HepG2 (cell line): ENCODE data around the gene ACSS1. TPM values are rescaled to one million over a fixed set of nuclear protein-coding genes. Genes with fewer than 3 reads are reported as not detected.

Experiments used
- HNF4A ChIP-seq: sonication (generic); formaldehyde crosslinking; IDR thresholded peaks from 2 replicates; pipeline ENCODE4 v1.4.0; 2020; ENCODE audit warnings: missing genetic modification reagents
- NR0B2 ChIP-seq: sonication (generic); formaldehyde crosslinking; IDR thresholded peaks from 2 replicates; pipeline ENCODE4 v1.4.0; 2020; ENCODE audit warnings: mild to moderate bottlenecking, missing genetic modification reagents
- PHF8 ChIP-seq: sonication (generic); formaldehyde crosslinking; IDR thresholded peaks from 2 replicates; pipeline ENCODE4 v1.5.0; 2020; ENCODE audit warnings: missing genetic modification reagents
- SMAD3 ChIP-seq: sonication (generic); formaldehyde crosslinking; IDR thresholded peaks from 2 replicates; pipeline ENCODE4 v1.4.0; 2020; ENCODE audit warnings: missing genetic modification reagents
- ZFY ChIP-seq: sonication (generic); formaldehyde crosslinking; IDR thresholded peaks from 2 replicates; pipeline ENCODE4 v1.4.0; 2020; ENCODE audit warnings: missing genetic modification reagents
- ZNF160 ChIP-seq: sonication (generic); formaldehyde crosslinking; IDR thresholded peaks from 2 replicates; pipeline ENCODE4 v1.8.0; 2022; ENCODE audit warnings: mild to moderate bottlenecking, inconsistent platforms, missing genetic modification reagents
- ZNF44 ChIP-seq: sonication (generic); formaldehyde crosslinking; IDR thresholded peaks from 2 replicates; pipeline ENCODE4 v1.5.1; 2020; ENCODE audit warnings: mild to moderate bottlenecking, missing genetic modification reagents
- ZNF552 ChIP-seq: sonication (generic); formaldehyde crosslinking; IDR thresholded peaks from 2 replicates; pipeline ENCODE4 v1.9.0; 2022; ENCODE audit warnings: missing genetic modification reagents, mild to moderate bottlenecking, borderline replicate concordance
- ZNF660 ChIP-seq: sonication (generic); formaldehyde crosslinking; IDR thresholded peaks from 2 replicates; pipeline ENCODE4 v1.5.1; 2020; ENCODE audit warnings: mild to moderate bottlenecking, low read depth, missing genetic modification reagents, borderline replicate concordance
- ZNF737 ChIP-seq: sonication (generic); formaldehyde crosslinking; IDR thresholded peaks from 2 replicates; pipeline ENCODE4 v1.5.0; 2020; ENCODE audit warnings: missing genetic modification reagents, mild to moderate bottlenecking, borderline replicate concordance
- ZNF800 ChIP-seq: sonication (generic); formaldehyde crosslinking; IDR thresholded peaks from 2 replicates; pipeline ENCODE4 v1.4.0; 2020; ENCODE audit warnings: missing genetic modification reagents
- ZSCAN25 ChIP-seq: sonication (generic); formaldehyde crosslinking; IDR thresholded peaks from 2 replicates; pipeline ENCODE4 v1.8.0; 2022; ENCODE audit warnings: mild to moderate bottlenecking, missing genetic modification reagents
- ZSCAN29 ChIP-seq: sonication (generic); formaldehyde crosslinking; conservative IDR thresholded peaks from 2 replicates; pipeline ENCODE4 v1.4.0; 2020; ENCODE audit warnings: mild to moderate bottlenecking, missing genetic modification reagents
- ZZZ3 ChIP-seq: sonication (generic); formaldehyde crosslinking; IDR thresholded peaks from 2 replicates; pipeline ENCODE4 v1.4.0; 2020; ENCODE audit warnings: missing genetic modification reagents, mild to moderate bottlenecking, borderline replicate concordance
- polyA plus RNA-seq, 8 experiments: library from polyadenylated mRNA; depleted of rRNA in 3 of 8; stranded (reverse) in 7 of 8; unstranded in 1 of 8; fragments of >200 nt; fragmentation: Illumina TruSeq in 4 of 8; extraction: Trizol in 4 of 8; gene quantifications; 2 replicates each; pipeline versions ENCODE4 v1.2.1 to v1.2.3, GENCODE V29; 2011 to 2016; ENCODE audit warnings: low read depth in 4 of 8, missing spikeins in 1 of 8, mixed read lengths in 1 of 8; ENCODE audit not compliant: insufficient read depth in 1 of 8
- total RNA-seq, 5 experiments: library from RNA; depleted of rRNA; stranded (reverse); fragments of >200 nt; fragmentation: Illumina TruSeq; extraction: Trizol; gene quantifications; 2 replicates each; pipeline ENCODE4 v1.2.3, GENCODE V29; 2016; ENCODE audit warnings: low read depth in 1 of 5
- TF ChIP-seq, protein P1 (sequence below): sonication (generic); formaldehyde crosslinking; IDR thresholded peaks from 2 replicates; pipeline ENCODE4 v1.8.1; 2022; ENCODE audit warnings: low read depth, mild to moderate bottlenecking, missing genetic modification reagents
- TF ChIP-seq, protein P2 (sequence below): IDR thresholded peaks from 2 replicates; pipeline ENCODE4 v1.6.1; 2016; ENCODE audit warnings: missing genetic modification reagents, missing compliant biosample characterization
- TF ChIP-seq, protein P3 (sequence below): sonication (generic); formaldehyde crosslinking; IDR thresholded peaks from 2 replicates; pipeline ENCODE4 v1.4.0; 2020; ENCODE audit warnings: missing genetic modification reagents, borderline replicate concordance
- TF ChIP-seq, protein P4 (sequence below): sonication (generic); formaldehyde crosslinking; IDR thresholded peaks from 2 replicates; pipeline ENCODE4 v1.5.1; 2020; ENCODE audit warnings: missing genetic modification reagents, mild to moderate bottlenecking, borderline replicate concordance

ACSS1 gene
- total and polyA plus RNA-seq, 2 of the 13 experiments (the other 11 are each of a cell fraction or from before 2014, with no cell fraction given) = 15.2 to 41.6 TPM

DNA sequence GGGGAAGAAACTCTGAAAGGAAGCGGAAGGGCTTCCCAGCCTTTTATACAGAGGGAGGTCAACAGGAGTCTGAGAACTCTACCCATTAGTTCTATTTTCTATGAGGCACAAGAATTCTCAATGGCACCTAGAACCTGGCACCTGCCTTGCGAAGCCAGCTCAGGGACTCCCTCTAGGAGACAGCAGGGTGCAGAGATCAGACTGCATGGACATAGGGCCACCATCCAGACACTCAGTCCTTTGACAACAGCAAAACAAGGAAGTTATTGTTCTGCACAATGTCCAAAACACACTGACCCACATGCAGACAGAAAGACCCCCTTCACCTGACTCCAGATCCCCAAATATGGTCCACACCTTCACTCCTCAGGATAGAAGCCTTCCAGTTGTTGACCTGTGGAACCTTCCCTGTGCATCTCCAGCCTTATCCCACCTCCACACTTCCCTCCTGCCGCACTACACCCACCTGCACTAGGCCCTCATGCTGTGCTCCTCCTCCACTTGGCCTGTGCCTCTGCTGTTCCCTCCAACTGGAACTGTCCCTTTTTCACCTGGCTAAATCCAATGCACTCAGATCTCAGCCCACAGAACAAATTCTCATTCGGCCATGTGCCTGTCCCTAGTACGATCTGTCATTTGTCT lies 27.8 kb downstream of the ACSS1 start (continued):
- TF ChIP-seq, protein P1, sequence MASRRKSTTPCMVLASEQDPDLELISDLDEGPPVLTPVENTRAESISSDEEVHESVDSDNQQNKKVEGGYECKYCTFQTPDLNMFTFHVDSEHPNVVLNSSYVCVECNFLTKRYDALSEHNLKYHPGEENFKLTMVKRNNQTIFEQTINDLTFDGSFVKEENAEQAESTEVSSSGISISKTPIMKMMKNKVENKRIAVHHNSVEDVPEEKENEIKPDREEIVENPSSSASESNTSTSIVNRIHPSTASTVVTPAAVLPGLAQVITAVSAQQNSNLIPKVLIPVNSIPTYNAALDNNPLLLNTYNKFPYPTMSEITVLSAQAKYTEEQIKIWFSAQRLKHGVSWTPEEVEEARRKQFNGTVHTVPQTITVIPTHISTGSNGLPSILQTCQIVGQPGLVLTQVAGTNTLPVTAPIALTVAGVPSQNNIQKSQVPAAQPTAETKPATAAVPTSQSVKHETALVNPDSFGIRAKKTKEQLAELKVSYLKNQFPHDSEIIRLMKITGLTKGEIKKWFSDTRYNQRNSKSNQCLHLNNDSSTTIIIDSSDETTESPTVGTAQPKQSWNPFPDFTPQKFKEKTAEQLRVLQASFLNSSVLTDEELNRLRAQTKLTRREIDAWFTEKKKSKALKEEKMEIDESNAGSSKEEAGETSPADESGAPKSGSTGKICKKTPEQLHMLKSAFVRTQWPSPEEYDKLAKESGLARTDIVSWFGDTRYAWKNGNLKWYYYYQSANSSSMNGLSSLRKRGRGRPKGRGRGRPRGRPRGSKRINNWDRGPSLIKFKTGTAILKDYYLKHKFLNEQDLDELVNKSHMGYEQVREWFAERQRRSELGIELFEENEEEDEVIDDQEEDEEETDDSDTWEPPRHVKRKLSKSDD (CRISPR knock-in tag) = no peak
- TF ChIP-seq ZNF160 (CRISPR knock-in tag) = no peak
- TF ChIP-seq ZNF660 = no peak
- no peak for TF ChIP-seq ZZZ3 (CRISPR knock-in tag)
- TF ChIP-seq ZNF44 (CRISPR knock-in tag) = no peak
- TF ChIP-seq ZSCAN29 (CRISPR knock-in tag) = no peak; the same call in 1 of the 2 replicates
- TF ChIP-seq ZSCAN25 = no peak
- TF ChIP-seq, protein P2, sequence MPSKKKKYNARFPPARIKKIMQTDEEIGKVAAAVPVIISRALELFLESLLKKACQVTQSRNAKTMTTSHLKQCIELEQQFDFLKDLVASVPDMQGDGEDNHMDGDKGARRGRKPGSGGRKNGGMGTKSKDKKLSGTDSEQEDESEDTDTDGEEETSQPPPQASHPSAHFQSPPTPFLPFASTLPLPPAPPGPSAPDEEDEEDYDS (CRISPR knock-in tag) = no peak
- TF ChIP-seq, protein P3, sequence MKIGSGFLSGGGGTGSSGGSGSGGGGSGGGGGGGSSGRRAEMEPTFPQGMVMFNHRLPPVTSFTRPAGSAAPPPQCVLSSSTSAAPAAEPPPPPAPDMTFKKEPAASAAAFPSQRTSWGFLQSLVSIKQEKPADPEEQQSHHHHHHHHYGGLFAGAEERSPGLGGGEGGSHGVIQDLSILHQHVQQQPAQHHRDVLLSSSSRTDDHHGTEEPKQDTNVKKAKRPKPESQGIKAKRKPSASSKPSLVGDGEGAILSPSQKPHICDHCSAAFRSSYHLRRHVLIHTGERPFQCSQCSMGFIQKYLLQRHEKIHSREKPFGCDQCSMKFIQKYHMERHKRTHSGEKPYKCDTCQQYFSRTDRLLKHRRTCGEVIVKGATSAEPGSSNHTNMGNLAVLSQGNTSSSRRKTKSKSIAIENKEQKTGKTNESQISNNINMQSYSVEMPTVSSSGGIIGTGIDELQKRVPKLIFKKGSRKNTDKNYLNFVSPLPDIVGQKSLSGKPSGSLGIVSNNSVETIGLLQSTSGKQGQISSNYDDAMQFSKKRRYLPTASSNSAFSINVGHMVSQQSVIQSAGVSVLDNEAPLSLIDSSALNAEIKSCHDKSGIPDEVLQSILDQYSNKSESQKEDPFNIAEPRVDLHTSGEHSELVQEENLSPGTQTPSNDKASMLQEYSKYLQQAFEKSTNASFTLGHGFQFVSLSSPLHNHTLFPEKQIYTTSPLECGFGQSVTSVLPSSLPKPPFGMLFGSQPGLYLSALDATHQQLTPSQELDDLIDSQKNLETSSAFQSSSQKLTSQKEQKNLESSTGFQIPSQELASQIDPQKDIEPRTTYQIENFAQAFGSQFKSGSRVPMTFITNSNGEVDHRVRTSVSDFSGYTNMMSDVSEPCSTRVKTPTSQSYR = 0 out of 2 replicates have a peak, but pooled peaks have one; percentile 23
- TF ChIP-seq, protein P4, sequence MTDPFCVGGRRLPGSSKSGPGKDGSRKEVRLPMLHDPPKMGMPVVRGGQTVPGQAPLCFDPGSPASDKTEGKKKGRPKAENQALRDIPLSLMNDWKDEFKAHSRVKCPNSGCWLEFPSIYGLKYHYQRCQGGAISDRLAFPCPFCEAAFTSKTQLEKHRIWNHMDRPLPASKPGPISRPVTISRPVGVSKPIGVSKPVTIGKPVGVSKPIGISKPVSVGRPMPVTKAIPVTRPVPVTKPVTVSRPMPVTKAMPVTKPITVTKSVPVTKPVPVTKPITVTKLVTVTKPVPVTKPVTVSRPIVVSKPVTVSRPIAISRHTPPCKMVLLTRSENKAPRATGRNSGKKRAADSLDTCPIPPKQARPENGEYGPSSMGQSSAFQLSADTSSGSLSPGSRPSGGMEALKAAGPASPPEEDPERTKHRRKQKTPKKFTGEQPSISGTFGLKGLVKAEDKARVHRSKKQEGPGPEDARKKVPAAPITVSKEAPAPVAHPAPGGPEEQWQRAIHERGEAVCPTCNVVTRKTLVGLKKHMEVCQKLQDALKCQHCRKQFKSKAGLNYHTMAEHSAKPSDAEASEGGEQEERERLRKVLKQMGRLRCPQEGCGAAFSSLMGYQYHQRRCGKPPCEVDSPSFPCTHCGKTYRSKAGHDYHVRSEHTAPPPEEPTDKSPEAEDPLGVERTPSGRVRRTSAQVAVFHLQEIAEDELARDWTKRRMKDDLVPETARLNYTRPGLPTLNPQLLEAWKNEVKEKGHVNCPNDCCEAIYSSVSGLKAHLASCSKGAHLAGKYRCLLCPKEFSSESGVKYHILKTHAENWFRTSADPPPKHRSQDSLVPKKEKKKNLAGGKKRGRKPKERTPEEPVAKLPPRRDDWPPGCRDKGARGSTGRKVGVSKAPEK = no peak
- TF ChIP-seq NR0B2 (CRISPR knock-in tag) = 0 out of 2 replicates have a peak, but pooled peaks have one; percentile 4
- TF ChIP-seq ZFY = no peak
- TF ChIP-seq ZNF552 = no peak
- TF ChIP-seq ZNF737 (CRISPR knock-in tag) = no peak
- no peak for TF ChIP-seq SMAD3 (CRISPR knock-in tag)
- TF ChIP-seq PHF8 (CRISPR knock-in tag) = no peak
- peak; percentile 56 for TF ChIP-seq HNF4A (CRISPR knock-in tag)
- no peak for TF ChIP-seq ZNF800
